Ovary (tissue), 9 donors: ENCODE results near the gene PRDM16. TPM values are rescaled to one million over a fixed set of nuclear protein-coding genes. Genes with fewer than 3 reads are reported as not detected.

Experiments
- DNase-seq, 5 donors: peaks; one replicate each; pipeline ENCODE4 v3.0.0-alpha.2; 2019 to 2020
- H3K27ac ChIP-seq, 2 donors: fragments of 200-600 bp; one replicate each; pipeline versions ENCODE4 v1.5.1 to v1.8.0; 2019 to 2022
- H3K27me3 ChIP-seq: fragments of 200-600 bp; one replicate; pipeline ENCODE4 v1.8.0; 2022
- H3K36me3 ChIP-seq: fragments of 200-600 bp; sonication (generic); one replicate; pipeline ENCODE4 v1.5.1; 2019
- H3K4me1 ChIP-seq: one replicate; pipeline ENCODE4 v1.8.1; 2013; ENCODE audit warnings: mild to moderate bottlenecking, moderate library complexity; ENCODE audit not compliant: insufficient read depth
- H3K4me3 ChIP-seq: fragments of 200-600 bp; sonication (generic); one replicate; pipeline ENCODE4 v1.5.1; 2017
- H3K9me3 ChIP-seq, 2 donors: fragments of 200-600 bp in 1 of 2; sonication (generic) in 1 of 2; one replicate each; pipeline versions ENCODE4 v1.5.1 to v1.8.1; 2013 to 2019; ENCODE audit warnings: mild to moderate bottlenecking in 1 of 2, moderate library complexity in 1 of 2
- EP300 ChIP-seq: sonication (generic); formaldehyde crosslinking; IDR thresholded peaks from one replicate; pipeline ENCODE4 v1.6.1; 2017; ENCODE audit warnings: antibody characterized with exemption
- POLR2A ChIP-seq: fragments of 450-650 bp; IDR thresholded peaks from one replicate; pipeline ENCODE4 v1.6.1; 2017; ENCODE audit warnings: antibody characterized with exemption, mild to moderate bottlenecking, moderate library complexity
- WGBS, 3 donors: extraction: QIAGEN DNeasy Blood & Tissue Kit in 1 of 3; methylation state at CpG; one replicate each; pipeline versions ENCODE4 v1.1.5 to v1.1.7; 2013 to 2017; 5-methylcytosine and 5-hydroxymethylcytosine counted together
- intact Hi-C, 4 donors: fragments of 100-400 bp; cut with DNase I; formaldehyde crosslinking; loops; one replicate each; pipeline versions ENCODE4 v1.11.0 to v1.15.1; 2022 to 2023
- polyA plus RNA-seq, 2 donors: library from polyadenylated mRNA; stranded (reverse); fragments of 200-250 nt in 1 of 2; fragments of 350-450 nt in 1 of 2; fragmentation: Illumina TruSeq in 1 of 2; extraction: RNeasy Lipid Tissue Mini Kit (QIAGEN cat#74804) in 1 of 2; gene quantifications; one replicate each; pipeline ENCODE4 v1.2.3, GENCODE V29; 2013 to 2014
- total RNA-seq, 7 donors: library from RNA; depleted of rRNA in 2 of 7; stranded (reverse); fragments of >200 nt in 2 of 7; fragmentation: NEBNext Ultra II Directional in 3 of 7; extraction: Animal tissue kit (Norgen Biotek cat#: 25700) in 3 of 7; gene quantifications; one replicate each; pipeline versions ENCODE4 v1.1.0 to v1.2.4, GENCODE V29; 2016 to 2023
- TF ChIP-seq, protein P1 (sequence below), 3 donors: fragments of 450-650 bp in 2 of 3; fragments of 200-600 bp in 1 of 3; IDR thresholded peaks; one replicate each; pipeline versions ENCODE4 v1.5.1 to v1.8.0; 2016 to 2022; ENCODE audit warnings: antibody characterized with exemption in 3 of 3, mild to moderate bottlenecking in 1 of 3
- donor health status: DM: no; HTN: no; CAD: no; lungs with moderate emphysema.
- donor health status: DM: no; HTN: no; CAD: no.
- donor health status: Bipolar disorder and iron deficiency.
- donor health status: DM: yes; HTN: yes; CAD: no.
- donor health status: DM: no; HTN: no; CAD: no.
- donor health status: DM: yes; HTN: yes; CAD: no.

Gene PRDM16
- total and polyA plus RNA-seq, 9 donors: 1.1 to 17.3 (median 3.9) TPM

DNA sequence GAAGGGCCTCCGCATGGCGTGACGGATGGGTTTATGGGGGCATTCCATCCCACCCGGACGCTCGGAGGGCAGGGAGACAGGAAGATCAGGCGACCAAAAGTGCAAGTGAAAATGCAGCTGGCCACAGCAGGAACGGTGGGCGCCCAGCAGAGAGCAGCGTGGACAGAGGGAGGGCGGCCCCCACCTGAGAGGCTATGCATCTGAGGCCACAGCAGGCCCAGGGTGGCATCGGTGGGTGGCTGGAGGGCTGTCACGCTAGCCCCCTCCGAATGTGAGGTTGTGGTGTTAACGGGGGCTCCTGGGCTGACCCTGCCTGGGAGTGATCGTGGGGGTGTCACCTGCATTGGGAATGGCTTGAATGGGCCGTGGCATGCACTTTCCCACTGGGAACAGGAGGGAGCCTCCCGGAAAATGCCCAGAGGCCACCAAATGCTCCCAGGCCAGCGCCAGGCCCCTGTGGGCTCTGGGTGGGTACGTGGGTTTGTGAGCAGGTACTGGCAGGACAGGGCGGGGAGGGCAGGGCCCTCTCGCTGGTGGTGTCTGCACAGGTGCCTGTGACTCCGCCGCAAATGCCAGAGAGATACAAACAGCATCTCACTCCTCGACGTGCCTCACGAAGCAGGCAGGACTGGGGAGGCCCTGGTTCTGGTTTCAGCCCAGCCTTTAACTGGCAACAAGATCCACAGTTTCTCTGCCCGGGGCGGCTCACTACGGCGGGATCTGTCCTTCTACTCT lies 172.8 kb downstream of the PRDM16 start:
- DNase-seq: no peak
- peaks cover 0 to 3% of the 10 kb centered on the region in 2 donors for H3K9me3 ChIP-seq
- no peaks in the 10 kb centered on the region for H3K27me3 ChIP-seq
- WGBS, 3 donors: 78 to 86% (median 85%) methylated on average over 28 to 31 of the region's 31 CpGs
- no peak for TF ChIP-seq EP300
- TF ChIP-seq POLR2A: no peak
- TF ChIP-seq, protein P1, sequence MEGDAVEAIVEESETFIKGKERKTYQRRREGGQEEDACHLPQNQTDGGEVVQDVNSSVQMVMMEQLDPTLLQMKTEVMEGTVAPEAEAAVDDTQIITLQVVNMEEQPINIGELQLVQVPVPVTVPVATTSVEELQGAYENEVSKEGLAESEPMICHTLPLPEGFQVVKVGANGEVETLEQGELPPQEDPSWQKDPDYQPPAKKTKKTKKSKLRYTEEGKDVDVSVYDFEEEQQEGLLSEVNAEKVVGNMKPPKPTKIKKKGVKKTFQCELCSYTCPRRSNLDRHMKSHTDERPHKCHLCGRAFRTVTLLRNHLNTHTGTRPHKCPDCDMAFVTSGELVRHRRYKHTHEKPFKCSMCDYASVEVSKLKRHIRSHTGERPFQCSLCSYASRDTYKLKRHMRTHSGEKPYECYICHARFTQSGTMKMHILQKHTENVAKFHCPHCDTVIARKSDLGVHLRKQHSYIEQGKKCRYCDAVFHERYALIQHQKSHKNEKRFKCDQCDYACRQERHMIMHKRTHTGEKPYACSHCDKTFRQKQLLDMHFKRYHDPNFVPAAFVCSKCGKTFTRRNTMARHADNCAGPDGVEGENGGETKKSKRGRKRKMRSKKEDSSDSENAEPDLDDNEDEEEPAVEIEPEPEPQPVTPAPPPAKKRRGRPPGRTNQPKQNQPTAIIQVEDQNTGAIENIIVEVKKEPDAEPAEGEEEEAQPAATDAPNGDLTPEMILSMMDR (IDR thresholded peaks at IDR 0.05): no peak
- H3K27ac ChIP-seq: no peak overlapping the region
- intact Hi-C loops: no loop called here
- no peak overlapping the region for H3K4me3 ChIP-seq
- no peaks in the 10 kb centered on the region for H3K36me3 ChIP-seq
- peaks cover 2% of the 10 kb centered on the region for H3K4me1 ChIP-seq

DNA sequence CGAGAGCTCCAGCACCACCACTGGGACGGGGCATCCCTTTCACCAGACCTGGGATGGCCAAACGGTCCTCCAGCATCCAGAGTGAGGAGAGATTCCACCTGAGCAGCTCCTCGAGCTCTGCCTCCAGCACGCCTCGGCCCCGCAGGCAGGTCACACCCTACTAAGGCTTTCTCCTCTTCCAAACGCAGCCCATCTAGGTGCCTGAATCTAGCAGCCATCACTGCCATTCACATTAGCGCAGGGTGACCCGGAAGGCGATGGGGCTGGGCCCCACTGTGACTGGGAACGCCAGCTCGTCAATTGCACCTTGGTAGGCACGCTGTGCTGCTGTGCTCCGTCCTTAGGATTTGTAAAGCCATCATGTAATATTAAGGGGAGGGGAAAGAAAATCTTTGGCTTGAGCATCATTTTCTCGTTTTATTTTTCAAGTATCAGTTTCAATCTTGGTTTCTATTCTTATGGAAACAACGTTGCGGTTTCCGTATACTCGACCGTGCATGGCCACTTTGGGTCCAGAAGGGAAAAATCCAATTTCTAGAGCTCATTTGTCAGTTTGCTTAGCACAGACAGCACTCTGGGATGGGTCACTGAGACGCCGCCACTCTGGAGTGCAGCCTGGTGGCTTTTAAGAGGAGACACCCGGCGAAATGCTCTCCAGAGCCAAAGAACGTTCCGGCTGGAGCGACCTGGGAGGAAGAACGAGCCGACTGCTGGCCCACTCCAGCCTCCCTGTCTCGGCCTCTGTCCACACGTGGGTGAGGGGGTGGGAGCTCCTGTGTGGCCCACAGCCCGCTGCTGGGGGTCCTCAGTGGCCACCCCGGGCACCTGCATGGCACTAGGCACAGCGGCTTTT lies 173.6 kb downstream of the PRDM16 start:
- Histone ChIP-seq H3K36me3 (no peaks in the 10 kb centered on the region), H3K4me1 (peaks cover 2% of the 10 kb centered on the region), H3K27ac (no peak overlapping the region), H3K4me3 (no peak overlapping the region), H3K9me3 (peaks cover 0 to 3% of the 10 kb centered on the region in 2 donors), H3K27me3 (no peaks in the 10 kb centered on the region)
- WGBS, 3 donors: 84 to 86% (median 86%) methylated on average over 35 of the region's 35 CpGs
- DNase-seq: no peak
- intact Hi-C loops: no loop called here
- TF ChIP-seq EP300 (no peak), POLR2A (no peak)
- TF ChIP-seq, protein P1 (IDR thresholded peaks at IDR 0.05): no peak

DNA sequence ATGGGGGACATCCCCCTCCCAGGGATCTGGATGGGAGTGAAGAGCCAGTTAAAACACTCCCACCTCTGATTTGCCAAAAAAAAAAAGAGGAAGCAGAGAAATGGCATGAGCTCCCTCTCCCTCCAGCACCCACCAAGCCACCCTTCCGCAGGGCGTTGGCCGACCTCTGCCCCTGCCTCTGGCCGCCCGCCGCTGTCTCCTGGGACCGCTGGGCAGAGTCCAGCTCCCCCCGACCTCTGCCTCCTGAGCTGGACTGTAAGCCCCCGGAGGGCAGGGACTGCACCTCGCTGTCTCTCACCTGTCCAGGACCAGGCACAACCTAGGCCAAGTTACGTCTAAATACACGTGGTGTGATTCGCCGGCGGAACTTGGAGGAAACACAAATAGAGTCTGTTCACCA lies 174.3 kb downstream of the PRDM16 start:
- peaks cover 0 to 3% of the 10 kb centered on the region in 2 donors for H3K9me3 ChIP-seq
- intact Hi-C loops: no loop called here

More for the DNA sequence above, 174.3 kb downstream of the PRDM16 start:
- H3K36me3 ChIP-seq: no peaks in the 10 kb centered on the region
- peaks cover 2% of the 10 kb centered on the region for H3K4me1 ChIP-seq
- no peaks in the 10 kb centered on the region for H3K27me3 ChIP-seq
- TF ChIP-seq EP300 (no peak), POLR2A (no peak)
- TF ChIP-seq, protein P1 (IDR thresholded peaks at IDR 0.05): no peak
- WGBS, 3 donors: 85 to 90% (median 90%) methylated on average over 15 of the region's 15 CpGs
- H3K4me3 ChIP-seq: no peak overlapping the region
- H3K27ac ChIP-seq: no peak overlapping the region
- no peak for DNase-seq
